Forelimb muscle (tissue), 1 donor: Measurements from ENCODE around the gene RPP40. TPM values are rescaled to one million over a fixed set of nuclear protein-coding genes. Genes with fewer than 3 reads are reported as not detected.
"Not testable (repeated sequence)": the region's sequence is repeated elsewhere in the genome, so short reads cannot be mapped to it uniquely, and the experiment has no call there.

Experiments
- DNase-seq: peaks from one replicate; pipeline ENCODE4 v3.0.0-alpha.2; 2013; ENCODE audit warnings: low read depth
- polyA plus RNA-seq: library from polyadenylated mRNA; unstranded; fragments of 120-200 nt; gene quantifications from one replicate; pipeline ENCODE4 v1.2.1, GENCODE V29; 2013; ENCODE audit not compliant: insufficient read length

Gene RPP40, protein sequence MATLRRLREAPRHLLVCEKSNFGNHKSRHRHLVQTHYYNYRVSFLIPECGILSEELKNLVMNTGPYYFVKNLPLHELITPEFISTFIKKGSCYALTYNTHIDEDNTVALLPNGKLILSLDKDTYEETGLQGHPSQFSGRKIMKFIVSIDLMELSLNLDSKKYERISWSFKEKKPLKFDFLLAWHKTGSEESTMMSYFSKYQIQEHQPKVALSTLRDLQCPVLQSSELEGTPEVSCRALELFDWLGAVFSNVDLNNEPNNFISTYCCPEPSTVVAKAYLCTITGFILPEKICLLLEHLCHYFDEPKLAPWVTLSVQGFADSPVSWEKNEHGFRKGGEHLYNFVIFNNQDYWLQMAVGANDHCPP
- polyA plus RNA-seq = 12.5 TPM

- peak; percentile 85 for DNase-seq
These were observed at the start of gene RPP40 for GRCh38 chr6:5003604-5004372. Gene RPP40 (minus strand): TSS chr6:5004037. CDS start chr6:5004002, 35 bp downstream.

GRCh38 chr6:5053038-5053437 lies 49.2 kb upstream of the RPP40 start:
- DNase-seq = no peak

DNA sequence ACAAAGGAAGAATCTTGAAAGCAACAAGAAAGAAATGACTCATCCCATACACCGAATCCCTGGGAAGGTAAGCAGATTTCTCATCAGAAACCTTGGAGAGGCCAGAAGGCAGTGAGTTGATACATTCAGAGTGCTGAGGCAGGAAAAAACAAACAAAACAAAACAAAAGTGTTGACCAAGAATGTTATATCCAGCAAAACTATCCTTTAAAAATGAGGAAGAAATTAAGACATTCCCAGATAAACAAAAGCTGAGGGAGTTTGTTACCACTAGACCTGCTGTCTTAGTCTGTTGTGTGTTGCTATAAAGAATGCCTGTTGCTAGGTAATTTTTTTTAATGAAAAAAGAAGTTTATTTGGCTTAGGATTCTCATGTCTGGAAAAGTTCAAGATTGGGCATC lies 47.6 kb upstream of the RPP40 start:
- DNase-seq = no peak

- no peak for DNase-seq
These were observed 46.2 kb upstream of the RPP40 start for GRCh38 chr6:5050009-5050408.

DNA sequence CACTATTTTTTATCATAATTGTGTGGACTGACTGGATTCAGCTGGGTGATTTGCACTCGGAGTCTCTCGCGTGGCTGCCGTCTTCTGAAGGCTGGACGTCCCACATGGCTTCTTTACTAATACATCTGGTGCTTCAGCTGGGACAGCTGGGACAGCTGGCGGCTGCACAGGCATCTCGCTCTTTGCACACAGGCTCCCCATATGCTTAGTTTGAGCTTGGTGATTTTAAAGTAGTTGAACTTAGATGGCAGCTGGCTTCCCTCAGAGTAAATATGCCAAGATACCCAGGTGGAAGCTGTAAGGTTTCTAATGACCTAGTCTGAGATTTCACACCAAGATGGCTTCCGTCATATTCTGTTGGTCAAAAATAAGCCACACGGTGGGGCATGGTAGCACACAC lies 42.6 kb upstream of the RPP40 start:
- no peak for DNase-seq

DNA sequence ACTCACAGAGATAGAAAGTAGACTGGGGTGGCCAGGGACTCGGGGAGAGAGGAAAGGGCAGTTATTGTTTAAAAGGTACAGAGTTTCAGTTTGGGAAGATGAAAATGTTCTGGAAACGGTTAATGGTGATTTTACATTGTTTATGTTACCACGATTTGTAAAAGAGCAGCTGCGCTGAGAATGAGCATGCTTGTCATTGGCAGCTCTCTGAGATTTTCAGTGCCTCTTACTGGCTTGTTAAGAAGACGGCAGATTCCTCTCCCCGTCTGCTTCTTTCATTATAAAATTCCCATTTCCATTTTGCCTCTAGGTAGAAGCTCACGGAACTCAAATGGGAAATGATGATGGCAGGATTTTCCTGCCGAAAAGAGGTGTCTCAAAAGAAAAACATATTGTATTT lies 41.6 kb upstream of the RPP40 start:
- no peak for DNase-seq

GRCh38 chr6:5044866-5045265 lies 41.0 kb upstream of the RPP40 start:
- no peak for DNase-seq

GRCh38 chr6:5042436-5042835 lies 38.6 kb upstream of the RPP40 start:
- no peak for DNase-seq

DNA sequence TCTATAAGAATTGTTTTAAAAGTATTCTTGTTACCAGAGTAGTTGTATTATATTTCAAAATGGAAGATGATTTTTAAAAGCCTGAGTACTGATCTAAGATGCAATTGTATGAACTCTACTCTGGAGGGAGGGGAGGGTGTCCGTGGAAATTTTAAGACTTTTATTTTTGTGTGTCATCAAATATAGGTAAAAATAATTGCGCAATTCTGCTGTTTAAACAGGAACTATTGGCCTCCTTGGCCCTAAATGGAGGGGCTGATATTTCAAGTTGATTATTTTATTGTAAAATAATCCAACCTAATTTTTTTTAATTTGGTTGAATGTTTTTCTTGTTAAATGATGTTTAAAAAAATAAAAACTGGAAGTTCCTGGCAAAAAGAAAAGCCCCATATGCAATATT lies 38.1 kb upstream of the RPP40 start:
- no peak for DNase-seq

DNA sequence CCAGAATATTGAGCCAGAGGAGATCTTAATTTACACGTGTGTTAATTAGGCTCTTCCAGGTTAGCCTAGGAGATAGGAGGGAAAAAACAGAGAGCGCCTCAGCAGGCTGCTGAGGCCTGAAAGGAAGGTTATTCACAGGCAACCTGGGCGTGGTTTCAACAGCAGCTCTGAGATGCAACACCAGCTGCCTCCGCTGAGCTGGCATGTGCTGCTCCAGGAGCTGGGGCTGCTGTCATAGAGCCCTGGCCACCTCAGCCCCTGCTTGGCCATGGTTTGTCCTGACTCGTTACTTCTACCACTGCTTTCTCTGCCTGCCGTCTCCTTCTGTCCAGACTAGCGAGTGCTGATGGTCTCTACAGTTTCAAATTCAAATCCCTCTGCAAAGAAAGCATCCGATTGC lies 32.4 kb upstream of the RPP40 start:
- no peak for DNase-seq

DNA sequence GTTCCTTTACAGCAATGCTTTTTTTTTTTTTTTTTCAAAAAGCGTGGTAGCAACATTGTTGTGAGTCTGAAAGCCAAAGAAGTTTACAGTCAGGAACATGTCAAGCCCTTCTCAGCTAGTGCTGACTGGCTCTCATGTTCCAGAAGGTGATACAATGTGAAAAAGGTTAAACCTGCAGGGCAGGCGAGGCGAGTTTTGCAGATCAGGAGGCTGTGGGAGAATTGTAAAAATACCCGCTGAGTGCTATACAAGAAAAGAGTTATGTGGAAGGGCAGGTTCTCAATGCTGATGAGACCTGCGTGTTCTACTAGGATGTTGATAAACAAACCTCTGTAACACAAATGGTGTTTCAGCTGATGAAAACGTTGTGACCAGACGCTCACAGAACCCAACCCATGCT lies 30.9 kb upstream of the RPP40 start:
- DNase-seq = no peak

DNA sequence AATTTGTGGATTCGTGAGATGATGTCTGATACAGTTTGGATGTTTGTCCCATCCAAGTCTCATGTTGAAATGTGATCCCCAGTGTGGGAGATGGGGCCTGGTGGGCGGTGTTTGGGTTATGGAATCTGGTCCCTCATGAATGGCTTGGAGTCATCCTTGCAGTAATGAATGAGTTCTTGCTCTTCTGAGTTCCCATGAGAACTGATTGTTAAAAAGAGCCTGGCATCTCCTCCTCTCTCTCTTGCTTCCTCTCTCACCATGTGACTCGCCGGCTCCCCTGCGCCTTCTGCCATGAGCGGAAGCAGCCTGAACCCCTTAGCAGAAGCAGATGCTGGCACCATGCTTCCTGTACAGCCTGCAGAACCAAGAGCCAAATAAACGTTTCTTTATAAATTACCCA lies 30.5 kb upstream of the RPP40 start:
- DNase-seq = no peak

- not testable (repeated sequence) for DNase-seq
These were observed 29.5 kb upstream of the RPP40 start for GRCh38 chr6:5033214-5033904.

GRCh38 chr6:5032706-5033105 lies 28.9 kb upstream of the RPP40 start:
- DNase-seq = not testable (repeated sequence)

DNA sequence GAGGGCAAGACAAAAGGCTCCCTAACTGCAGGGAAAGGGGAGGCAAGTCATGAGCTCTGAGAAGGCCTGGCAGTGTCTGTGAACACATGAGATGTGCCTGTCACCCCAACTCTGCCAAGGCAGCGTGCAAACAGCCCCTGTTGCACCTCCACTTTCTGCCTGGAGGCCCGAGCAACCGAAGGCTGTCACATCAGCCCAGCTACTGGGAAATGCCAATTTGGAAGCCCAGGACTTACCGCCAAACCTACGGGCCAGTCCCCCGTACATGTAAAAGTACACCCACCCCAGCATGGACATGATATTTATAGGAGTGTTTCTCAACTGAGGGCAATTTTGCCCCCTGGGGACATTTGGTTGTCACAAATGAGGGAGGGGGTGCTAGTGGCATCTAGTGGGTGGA lies 27.3 kb upstream of the RPP40 start:
- no peak for DNase-seq

- no peak for DNase-seq
These were observed 26.8 kb upstream of the RPP40 start for GRCh38 chr6:5030596-5031136.

DNA sequence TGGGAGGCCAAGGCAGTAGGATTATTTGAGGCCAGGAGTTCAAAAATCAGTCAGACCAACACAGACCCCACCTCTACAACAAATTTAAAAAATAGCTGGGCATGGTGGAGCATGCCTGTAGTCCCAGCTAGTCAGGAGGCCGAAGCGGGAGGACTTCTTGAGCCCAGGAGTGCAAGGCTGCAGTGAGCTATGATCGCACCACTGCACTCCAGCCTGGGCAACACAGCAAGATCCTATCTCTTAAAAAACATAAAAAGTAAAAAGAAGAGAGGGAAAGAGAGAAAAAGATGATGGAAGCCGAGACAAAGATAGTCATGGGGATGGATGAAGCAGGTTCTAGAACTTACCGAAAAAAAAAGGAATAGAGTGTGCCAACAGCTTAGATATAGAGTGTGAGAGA lies 25.8 kb upstream of the RPP40 start:
- no peak for DNase-seq

DNA sequence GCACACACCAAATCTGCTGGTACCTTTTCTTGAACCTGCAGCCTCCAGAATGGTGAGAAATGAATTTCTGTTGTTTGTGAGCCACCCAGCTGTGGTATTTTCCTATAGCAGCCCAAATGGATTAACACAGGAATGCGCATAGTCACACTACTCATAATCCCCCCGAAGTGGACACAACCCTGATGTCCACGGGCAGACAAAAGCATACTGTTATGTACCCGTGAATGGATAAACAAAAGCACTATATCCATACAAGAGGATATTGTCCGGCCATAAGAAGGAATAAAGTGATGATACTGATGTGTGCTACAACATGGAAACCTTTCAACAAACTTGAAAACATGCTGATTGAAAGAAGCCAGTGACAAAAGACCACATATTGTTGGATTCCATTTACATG lies 25.1 kb upstream of the RPP40 start:
- no peak for DNase-seq

- no peak for DNase-seq
These were observed 24.5 kb upstream of the RPP40 start for GRCh38 chr6:5028301-5028700.

GRCh38 chr6:5025911-5026819 lies 22.3 kb upstream of the RPP40 start:
- no peak for DNase-seq

GRCh38 chr6:5023923-5024322 lies 20.1 kb upstream of the RPP40 start:
- no peak for DNase-seq
